ENCODE measurements around the gene CHRNB2.

DNA sequence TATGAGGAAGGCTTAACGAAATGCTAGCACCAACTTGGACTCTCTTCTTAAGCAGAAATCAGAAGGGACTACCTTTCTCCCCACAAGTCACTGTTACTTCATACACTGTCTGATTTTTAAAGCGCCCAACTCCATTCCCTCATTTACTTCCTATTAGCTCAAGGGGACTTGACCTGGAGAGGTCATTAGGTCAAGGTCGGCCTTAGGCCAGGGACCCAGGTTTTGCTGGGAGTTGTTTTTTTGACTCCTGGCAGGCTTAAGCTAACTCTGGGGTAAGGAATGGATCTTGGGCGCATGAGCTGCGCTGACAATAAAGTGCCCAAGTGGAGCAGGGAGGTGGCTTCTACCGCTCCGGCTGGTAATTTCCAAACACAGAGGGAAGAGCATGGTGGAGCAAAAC, 23.6 kb downstream of the CHRNB2 start:
- TF ChIP-seq, protein P1, sequence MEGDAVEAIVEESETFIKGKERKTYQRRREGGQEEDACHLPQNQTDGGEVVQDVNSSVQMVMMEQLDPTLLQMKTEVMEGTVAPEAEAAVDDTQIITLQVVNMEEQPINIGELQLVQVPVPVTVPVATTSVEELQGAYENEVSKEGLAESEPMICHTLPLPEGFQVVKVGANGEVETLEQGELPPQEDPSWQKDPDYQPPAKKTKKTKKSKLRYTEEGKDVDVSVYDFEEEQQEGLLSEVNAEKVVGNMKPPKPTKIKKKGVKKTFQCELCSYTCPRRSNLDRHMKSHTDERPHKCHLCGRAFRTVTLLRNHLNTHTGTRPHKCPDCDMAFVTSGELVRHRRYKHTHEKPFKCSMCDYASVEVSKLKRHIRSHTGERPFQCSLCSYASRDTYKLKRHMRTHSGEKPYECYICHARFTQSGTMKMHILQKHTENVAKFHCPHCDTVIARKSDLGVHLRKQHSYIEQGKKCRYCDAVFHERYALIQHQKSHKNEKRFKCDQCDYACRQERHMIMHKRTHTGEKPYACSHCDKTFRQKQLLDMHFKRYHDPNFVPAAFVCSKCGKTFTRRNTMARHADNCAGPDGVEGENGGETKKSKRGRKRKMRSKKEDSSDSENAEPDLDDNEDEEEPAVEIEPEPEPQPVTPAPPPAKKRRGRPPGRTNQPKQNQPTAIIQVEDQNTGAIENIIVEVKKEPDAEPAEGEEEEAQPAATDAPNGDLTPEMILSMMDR (IDR thresholded peaks at IDR 0.05) = no peak
- TF ChIP-seq POLR2A (IDR thresholded peaks at IDR 0.05) = no peak
- TF ChIP-seq POLR2AphosphoS5 (IDR thresholded peaks at IDR 0.05; ENCODE audit: insufficient read depth in 1 of 2, low read depth in 1 of 2) = no peak
